Panc1 (cell line): ENCODE data around the gene CLCF1.

ENCODE experiments used
- CTCF ChIP-seq: fragments of 450-650 bp; IDR thresholded peaks from 2 replicates; pipeline ENCODE4 v1.5.1; 2017; ENCODE audit warnings: mild to moderate bottlenecking
- POLR2AphosphoS5 ChIP-seq: IDR thresholded peaks from 2 replicates; pipeline ENCODE4 v1.6.1; 2012; ENCODE audit warnings: mild to moderate bottlenecking, low read depth, low read length, moderate library complexity
- REST ChIP-seq, 2 experiments: IDR thresholded peaks; 2 replicates each; pipeline ENCODE4 v1.6.1; 2011 to 2012; ENCODE audit warnings: low read depth in 2 of 2, control low read depth in 1 of 2, low read length in 1 of 2, mild to moderate bottlenecking in 1 of 2, moderate library complexity in 1 of 2; ENCODE audit not compliant: insufficient read depth in 1 of 2

GRCh38 chr11:67364169-67364568, 9.2 kb downstream of the CLCF1 start:
- TF ChIP-seq CTCF (no peak), POLR2AphosphoS5 (no peak), REST (IDR thresholded peaks at IDR 0.05; ENCODE audit: insufficient read depth in 1 of 2, low read depth in 2 of 2, low read length in 1 of 2) (no peak)
